HG03342 (cell line): ENCODE results near the gene SH3PXD2B.
A peak's percentile ranks its signal among the peaks of the same experiment; 100 is the strongest.
"Not testable (repeated sequence)": the region's sequence is repeated elsewhere in the genome, so short reads cannot be mapped to it uniquely, and the experiment has no call there.

Experiments used
- ATAC-seq: cut with Tn5 transposase; IDR thresholded peaks from one replicate; pipeline ENCODE4 v1.9.1; 2021; ENCODE audit warnings: mild to moderate bottlenecking, moderate library complexity; ENCODE audit not compliant: unreplicated experiment

The SH3PXD2B gene

DNA sequence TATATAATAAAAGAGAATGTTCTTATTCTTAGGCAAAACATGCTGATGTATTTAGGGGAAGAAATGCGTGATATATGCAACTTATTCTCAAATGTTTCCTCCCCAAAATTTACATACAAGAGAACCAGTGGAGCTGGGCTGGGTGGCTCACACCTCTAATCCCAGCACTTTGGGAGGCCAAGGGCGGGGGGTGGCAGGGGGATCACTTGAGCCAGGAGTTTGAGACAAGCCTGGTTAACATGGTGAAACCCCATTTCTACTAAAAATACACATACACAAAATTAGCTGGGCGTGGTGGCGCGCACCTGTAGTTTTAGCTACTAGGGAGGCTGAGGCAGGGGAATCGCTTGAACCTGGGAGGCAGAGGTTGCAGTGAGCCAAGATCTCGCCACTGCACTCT lies 143.3 kb downstream of the SH3PXD2B start:
- no peak for ATAC-seq

DNA sequence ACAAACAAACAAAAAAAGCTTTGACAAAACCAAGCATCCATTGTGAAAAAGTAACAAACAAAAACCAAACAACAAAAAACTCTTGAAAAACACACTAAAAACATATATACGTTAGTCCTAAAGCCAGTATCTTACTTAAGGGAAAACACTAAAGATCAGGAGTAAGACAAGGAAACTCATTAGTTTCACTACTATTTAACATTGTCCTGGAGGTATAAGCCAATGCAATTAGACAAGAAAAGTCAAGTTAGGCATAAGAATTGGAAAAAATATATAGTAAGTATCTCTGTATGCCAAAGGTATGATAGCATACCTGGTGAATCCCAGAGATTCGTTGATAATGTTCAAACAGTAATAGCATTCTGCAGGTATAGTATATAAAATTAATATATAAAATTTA lies 148.9 kb downstream of the SH3PXD2B start:
- ATAC-seq: no peak

GRCh38 chr5:172303572-172304335 lies 150.6 kb downstream of the SH3PXD2B start:
- ATAC-seq: no peak

DNA sequence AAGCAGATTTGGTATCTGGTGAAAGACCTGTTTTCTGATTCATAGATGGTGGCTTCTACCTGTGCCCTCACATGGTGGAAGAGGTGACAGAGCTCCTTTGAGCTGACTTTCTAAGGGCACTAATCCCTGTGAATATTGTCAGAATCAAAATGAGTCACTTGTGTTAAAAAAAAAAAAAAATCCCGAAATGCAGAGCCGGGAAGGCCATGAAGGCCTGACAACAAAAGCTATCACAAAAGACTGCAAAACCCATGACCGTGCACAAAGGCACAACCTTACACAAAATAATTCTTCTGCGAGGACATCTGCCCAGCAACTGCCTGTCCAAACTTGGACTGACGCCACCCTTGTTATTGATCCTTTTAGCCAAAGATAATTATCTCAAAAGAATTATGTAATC lies 151.2 kb downstream of the SH3PXD2B start:
- no peak for ATAC-seq

DNA sequence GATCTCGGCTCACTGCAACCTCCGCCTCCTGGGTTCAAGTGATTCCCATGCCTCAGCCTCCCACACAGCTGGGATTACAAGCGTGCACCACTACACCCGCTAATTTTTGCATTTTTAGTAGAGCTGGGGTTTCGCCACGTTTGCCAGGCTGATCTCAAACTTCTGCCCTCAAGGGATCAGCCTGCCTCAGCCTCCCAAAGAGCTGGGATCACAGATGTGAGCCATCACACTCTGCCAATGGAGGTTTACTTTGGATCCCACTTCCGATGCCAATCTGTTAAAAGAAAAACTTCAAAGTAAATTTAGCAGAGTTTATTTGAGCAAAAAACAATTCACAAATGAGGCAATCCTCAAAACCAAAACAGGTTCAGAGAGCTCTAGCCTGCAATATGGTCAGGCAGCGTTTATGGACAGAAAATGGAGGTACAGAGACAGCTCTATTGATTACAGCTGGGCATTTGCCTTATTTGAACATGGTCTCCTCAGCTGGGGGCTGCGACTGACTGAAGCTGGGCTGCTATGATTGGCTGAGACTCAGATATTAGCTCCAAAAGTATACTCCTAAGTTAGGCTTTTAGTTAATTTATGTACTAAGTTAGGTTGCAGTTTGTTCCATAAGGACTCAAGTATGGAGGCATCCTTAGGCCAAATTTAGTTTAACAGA lies 152.1 kb downstream of the SH3PXD2B start:
- no peak for ATAC-seq

GRCh38 chr5:172299916-172300439 lies 154.3 kb downstream of the SH3PXD2B start:
- ATAC-seq: no peak

DNA sequence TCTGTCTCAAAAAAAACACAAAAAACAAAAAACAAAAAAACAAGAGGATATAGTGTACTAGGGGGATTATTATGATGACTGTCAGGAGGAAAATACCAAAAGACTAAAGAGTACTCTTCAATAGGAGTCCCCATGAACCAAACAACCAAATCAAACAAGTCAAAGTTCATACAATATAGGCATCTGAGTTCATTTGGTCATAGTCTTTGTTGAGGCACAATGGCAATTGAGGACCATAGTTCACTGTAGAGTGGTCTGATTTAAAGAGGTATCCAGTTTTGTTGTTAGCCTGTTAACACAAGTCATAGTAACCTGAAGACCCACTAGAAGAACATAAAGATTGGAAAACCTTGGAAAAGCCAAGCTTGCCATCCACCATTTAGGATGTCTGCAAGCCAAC lies 159.5 kb downstream of the SH3PXD2B start:
- ATAC-seq: no peak

DNA sequence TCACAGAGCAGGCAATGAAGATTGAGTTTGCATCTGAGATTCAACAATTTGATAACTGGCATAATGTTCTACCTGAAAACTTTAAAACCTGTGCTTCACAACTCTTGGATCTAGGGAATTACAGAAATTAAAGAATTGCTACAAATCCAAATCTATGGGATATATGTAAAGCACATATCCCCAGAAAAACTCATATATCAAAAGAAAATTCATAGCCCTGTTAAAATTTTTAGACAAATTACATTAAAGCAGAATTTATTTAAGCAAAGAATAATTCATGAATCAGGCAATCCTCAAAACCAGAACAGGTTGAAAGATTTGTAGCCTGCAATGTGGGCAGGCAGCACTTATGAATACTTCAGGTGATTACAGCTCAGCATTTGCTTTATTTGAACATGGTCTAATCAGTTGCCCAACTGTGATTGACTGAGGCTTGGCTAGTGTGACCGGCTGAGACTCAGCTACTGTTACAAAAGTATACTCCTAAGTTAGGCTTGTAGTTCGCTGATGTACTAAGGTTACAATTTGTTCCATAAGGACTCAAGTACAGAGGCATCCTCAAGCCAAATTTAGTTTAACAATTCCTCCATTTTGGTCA lies 160.5 kb downstream of the SH3PXD2B start:
- ATAC-seq: no peak

GRCh38 chr5:172293054-172293744 lies 161.1 kb downstream of the SH3PXD2B start:
- peak; percentile 93 for ATAC-seq

DNA sequence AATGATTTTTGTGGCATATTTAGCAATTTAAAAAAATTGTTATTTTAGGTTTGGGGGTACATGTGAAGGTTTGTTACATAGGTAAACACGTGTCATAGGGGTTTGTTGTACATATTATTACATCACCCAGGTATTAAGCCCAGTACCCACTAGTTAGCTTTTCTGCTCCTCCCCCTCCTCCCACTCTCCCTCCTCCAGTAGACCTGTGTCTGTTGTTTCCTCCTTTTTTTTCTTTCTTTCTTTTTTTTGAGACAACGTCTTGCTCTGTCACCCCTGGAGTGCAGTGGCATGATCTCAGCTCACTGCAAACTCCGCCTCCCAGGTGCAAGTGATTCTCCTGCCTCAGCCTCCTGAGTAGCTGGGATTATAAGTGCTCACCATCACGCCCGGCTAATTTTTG lies 162.5 kb downstream of the SH3PXD2B start:
- not testable (repeated sequence) for ATAC-seq

- no peak for ATAC-seq
Measured at GRCh38 chr5:172288465-172288864, 165.9 kb downstream of the SH3PXD2B start.

GRCh38 chr5:172287140-172287539 lies 167.2 kb downstream of the SH3PXD2B start:
- not testable (repeated sequence) for ATAC-seq

- ATAC-seq: no peak
Measured at GRCh38 chr5:172285226-172286143, 168.8 kb downstream of the SH3PXD2B start.

GRCh38 chr5:172284611-172284980 lies 169.7 kb downstream of the SH3PXD2B start:
- no peak for ATAC-seq

DNA sequence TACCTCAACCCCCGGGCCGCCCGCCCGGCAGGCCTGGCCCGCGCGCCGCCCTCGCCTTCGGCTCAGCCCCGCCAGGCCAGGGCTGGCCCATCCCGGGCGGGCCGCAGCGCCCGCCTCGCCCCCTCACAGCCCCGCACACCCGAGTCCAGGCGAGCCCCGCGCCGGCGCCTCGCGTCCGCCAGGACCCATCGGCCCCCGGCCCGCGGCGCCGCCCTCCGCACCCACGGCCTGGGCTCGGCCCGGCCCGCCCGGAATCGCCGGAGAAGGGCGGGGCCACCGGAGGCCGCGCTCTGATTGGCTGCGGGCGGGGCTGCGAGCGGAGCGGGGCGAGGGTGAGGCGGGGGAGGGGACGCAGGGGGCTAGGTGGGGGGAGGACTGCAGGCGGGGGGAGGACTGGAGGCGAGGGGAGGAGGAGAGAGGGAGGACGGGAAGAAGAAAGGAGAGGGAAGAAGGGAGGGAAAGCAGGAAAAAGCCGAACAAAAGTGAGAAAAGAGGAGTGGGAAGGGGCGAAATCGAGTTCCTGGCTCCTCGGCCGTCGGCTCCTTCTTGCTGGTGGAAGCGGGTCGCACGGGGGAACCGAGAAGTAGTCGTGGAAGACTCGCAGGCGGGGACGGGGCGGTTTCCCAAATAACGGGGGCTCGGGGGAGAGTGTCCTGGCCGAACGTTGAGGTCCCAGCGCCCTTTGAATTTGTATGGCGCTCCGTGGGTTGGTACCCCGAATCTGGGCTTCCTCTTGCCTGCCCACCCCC lies 170.3 kb downstream of the SH3PXD2B start:
- ATAC-seq: peak; percentile 80

DNA sequence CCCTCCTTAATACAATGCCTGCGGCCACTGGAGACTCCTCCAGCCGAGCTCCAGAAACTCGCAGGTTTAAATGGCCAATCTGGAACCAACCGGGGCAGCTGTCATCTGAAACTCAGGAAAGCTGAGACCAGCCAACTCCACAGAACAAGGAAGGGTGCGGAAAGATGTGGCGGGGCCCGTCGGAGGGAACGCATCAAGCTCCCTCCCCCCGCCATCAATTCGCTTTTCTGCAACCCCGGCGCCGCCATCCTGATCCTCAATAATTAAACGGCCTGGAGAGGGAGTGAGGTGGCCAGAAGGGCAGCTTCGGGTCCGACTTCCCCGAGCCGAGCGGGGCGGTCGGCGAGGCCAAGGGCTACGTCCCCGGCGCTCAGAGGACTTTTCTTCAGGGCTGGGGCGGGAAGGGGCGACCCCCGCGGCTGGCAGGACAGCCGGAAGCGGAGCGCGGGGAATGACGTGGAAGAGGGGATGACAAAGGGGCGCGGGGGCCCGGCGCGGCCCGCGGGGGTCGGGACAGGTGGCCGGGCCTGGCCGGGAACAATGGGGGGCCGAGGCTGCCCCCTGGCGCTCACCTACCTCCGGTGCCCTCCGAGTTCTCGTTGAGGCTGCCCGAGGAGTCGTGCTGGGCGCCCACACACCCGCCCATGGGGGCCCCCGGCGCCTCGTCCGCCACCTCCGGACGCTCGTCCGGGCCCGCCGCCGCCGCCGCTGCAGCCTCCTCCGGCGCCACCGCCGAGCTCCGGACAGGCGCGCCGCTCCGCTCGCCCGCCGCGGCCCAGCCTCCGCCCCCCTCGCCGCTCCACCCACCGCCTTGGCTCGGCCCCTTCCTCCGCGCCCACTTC lies 171.1 kb downstream of the SH3PXD2B start, which contains the start of gene UBTD2:
Gene UBTD2, minus strand, starts transcription at position 745 of the 842 bp plus-strand sequence. Its CDS starts 99 bp downstream, at position 646.
- peak; percentile 84 for ATAC-seq

DNA sequence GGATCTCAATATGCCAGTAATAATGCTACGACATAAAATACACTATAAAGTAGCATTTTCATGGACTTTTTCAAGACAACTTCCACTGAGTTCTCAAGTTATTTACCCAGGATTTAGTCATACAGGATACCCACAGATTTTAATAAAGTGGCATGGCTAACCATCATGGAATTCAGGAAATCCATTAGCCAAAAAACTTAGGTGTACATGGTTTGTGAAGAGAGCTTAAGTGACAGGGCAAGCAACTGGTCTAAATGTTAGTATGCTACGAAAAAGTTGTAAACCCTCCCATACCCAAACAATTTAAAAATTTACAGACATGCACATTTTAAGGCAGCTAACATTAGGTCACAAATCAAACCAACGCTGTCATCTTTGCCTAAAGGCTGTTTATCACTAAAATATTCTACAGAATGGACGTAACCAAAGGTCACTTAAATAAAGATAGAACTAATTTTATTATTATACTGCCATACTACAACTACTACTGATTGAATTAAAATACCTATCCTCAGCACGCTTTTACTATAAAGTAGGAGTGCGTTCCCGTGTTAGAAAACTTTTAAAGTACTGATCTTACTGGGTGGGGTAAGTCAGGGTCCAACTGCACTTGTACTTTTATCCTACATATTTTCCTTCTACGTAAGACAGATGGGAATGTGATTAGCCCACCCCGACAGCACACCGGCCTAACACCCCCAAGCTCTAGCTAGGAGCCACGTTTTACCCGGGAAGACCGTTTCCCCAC lies 171.9 kb downstream of the SH3PXD2B start:
- no peak for ATAC-seq

DNA sequence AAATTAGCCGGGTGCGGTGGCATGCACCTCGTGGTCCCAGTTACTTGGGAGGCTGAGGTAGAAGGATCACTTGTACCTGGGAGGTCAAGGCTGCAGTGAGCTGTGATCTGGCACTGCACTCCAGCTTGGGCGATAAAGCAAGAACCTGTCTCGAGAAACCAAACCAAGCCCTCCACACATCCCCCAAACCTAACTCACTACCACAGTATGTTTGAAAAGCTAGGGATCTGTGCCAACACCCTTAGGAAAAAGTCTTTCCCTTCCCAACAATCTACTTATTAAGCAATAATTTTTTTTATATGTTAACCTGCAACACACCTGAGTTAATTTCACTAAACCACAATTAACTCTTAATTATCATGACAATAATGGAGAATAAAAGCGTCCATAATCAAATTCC lies 173.0 kb downstream of the SH3PXD2B start:
- no peak for ATAC-seq
